ENCODE data around the gene ZSWIM6.

The ZSWIM6 gene

GRCh38 chr5:61449804-61450492 is 117.9 kb downstream of the ZSWIM6 start:
- Histone ChIP-seq H3K9me3 (0 out of 2 replicates have a peak, but pooled peaks cover 3% of the 10 kb centered on the region), H3K4me1 (peaks cover 9% of the 10 kb centered on the region), H3K36me3 (no peaks in the 10 kb centered on the region), H3K4me3 (ENCODE audit: low read depth, low read length) (no peak overlapping the region), H3K27me3 (no peaks in the 10 kb centered on the region)
- no peak for TF ChIP-seq CTCF (IDR thresholded peaks at IDR 0.05; ENCODE audit: low read depth, low read length)
- no peak for DNase-seq

GRCh38 chr5:61450493-61451279 is 118.6 kb downstream of the ZSWIM6 start:
- DNase-seq = peak; percentile 40
- H3K36me3 ChIP-seq = no peaks in the 10 kb centered on the region
- H3K9me3 ChIP-seq = 0 out of 2 replicates have a peak, but pooled peaks cover 3% of the 10 kb centered on the region
- no peak overlapping the region for H3K4me3 ChIP-seq (ENCODE audit: low read depth, low read length)
- H3K27me3 ChIP-seq = no peaks in the 10 kb centered on the region
- peaks cover 9% of the 10 kb centered on the region for H3K4me1 ChIP-seq
- no peak for TF ChIP-seq CTCF (IDR thresholded peaks at IDR 0.05; ENCODE audit: low read depth, low read length)

- Histone ChIP-seq H3K4me3 (ENCODE audit: low read depth, low read length) (no peak overlapping the region), H3K36me3 (no peaks in the 10 kb centered on the region), H3K9me3 (no peaks in the 10 kb centered on the region; the same call in 1 of the 2 replicates), H3K4me1 (no peaks in the 10 kb centered on the region; the same call in 1 of the 2 replicates), H3K27me3 (no peaks in the 10 kb centered on the region)
- DNase-seq = no peak
- TF ChIP-seq CTCF (IDR thresholded peaks at IDR 0.05; ENCODE audit: low read depth, low read length) = no peak
Observed at GRCh38 chr5:61455179-61456006, 123.3 kb downstream of the ZSWIM6 start.

- Histone ChIP-seq H3K4me3 (ENCODE audit: low read depth, low read length) (no peak overlapping the region), H3K27me3 (no peaks in the 10 kb centered on the region), H3K4me1 (no peaks in the 10 kb centered on the region), H3K36me3 (no peaks in the 10 kb centered on the region), H3K9me3 (no peaks in the 10 kb centered on the region; the same call in 1 of the 2 replicates)
- no peak for TF ChIP-seq CTCF (IDR thresholded peaks at IDR 0.05; ENCODE audit: low read depth, low read length)
- DNase-seq = no peak
Observed at GRCh38 chr5:61460471-61460870, 128.4 kb downstream of the ZSWIM6 start.

- Histone ChIP-seq H3K9me3 (no peaks in the 10 kb centered on the region; the same call in 1 of the 2 replicates), H3K4me1 (no peaks in the 10 kb centered on the region), H3K36me3 (no peaks in the 10 kb centered on the region), H3K27me3 (no peaks in the 10 kb centered on the region), H3K4me3 (ENCODE audit: low read depth, low read length) (no peak overlapping the region)
- no peak for DNase-seq
- TF ChIP-seq CTCF (IDR thresholded peaks at IDR 0.05; ENCODE audit: low read depth, low read length) = no peak
Observed at GRCh38 chr5:61461417-61461816, 129.4 kb downstream of the ZSWIM6 start.

All from BE2C (cell line).